HepG2 (cell line): Measurements from ENCODE around the gene RNU6-1. TPM values are rescaled to one million over a fixed set of nuclear protein-coding genes. Genes with fewer than 3 reads are reported as not detected.

ENCODE experiments used
- ATAC-seq: fragments of 200-7000 bp; cut with Tn5 transposase; 3 replicates; pipeline ENCODE4 v1.9.1; 2020; ENCODE audit warnings: mild to moderate bottlenecking, moderate library complexity
- BruUV-seq: library from RNA; stranded (reverse); fragments of 400-500 nt; replicated peaks from 2 replicates; lab custom pipeline; 2021; lab: Mats Ljungman, UMichigan
- CTCF ChIA-PET: fragments of 300-600 bp; formaldehyde crosslinking; extraction: SDS; loops from one replicate; lab custom pipeline; 2021; ENCODE audit warnings: low total read pairs, inconsistent platforms, low intra/inter-chr PET ratio; lab: Yijun Ruan, JAX
- POLR2A ChIA-PET: fragments of 350-600 bp; sonication (Branson Sonifier 250); formaldehyde crosslinking; loops from one replicate; lab custom pipeline; 2020; ENCODE audit warnings: antibody characterized with exemption, inconsistent platforms; lab: Yijun Ruan, JAX
- DNase-seq: peaks from one replicate; pipeline ENCODE4 v3.0.0-alpha.2; 2015; ENCODE audit warnings: low spot score
- FAIRE-seq: peaks from 3 replicates; lab custom pipeline; 2011; peaks lifted over from hg19 to GRCh38; lab: Jason Lieb, UNC
- H2AFZ ChIP-seq: one replicate; pipeline ENCODE4 v1.6.1; 2011; ENCODE audit warnings: low read length, inconsistent platforms
- H3K27ac ChIP-seq: fragments of 300-600 bp; 3 replicates; pipeline ENCODE4 v1.8.0; 2011; ENCODE audit warnings: mixed run types, mild to moderate bottlenecking, mixed read lengths, low read length, inconsistent platforms; ENCODE audit not compliant: insufficient read depth; ENCODE audit errors: extremely low read length
- H3K27me3 ChIP-seq, 2 experiments: fragments of 200-600 bp in 1 of 2; 2 replicates in 1 of 2; 3 replicates in 1 of 2; pipeline versions ENCODE4 v1.6.0 to v1.8.0; 2011; ENCODE audit warnings: low read length in 2 of 2, mild to moderate bottlenecking in 2 of 2, moderate library complexity in 2 of 2, inconsistent platforms in 1 of 2; ENCODE audit not compliant: insufficient read depth in 2 of 2, control insufficient read depth in 1 of 2
- H3K36me3 ChIP-seq, 2 experiments: fragments of 200-600 bp in 1 of 2; replicated peaks in 1 of 2; 2 replicates in 1 of 2; 3 replicates in 1 of 2; pipeline versions ENCODE4 v1.5.1 to v1.8.0; 2011; ENCODE audit warnings: low read length in 2 of 2, inconsistent platforms in 1 of 2; ENCODE audit not compliant: insufficient read depth in 2 of 2, control insufficient read depth in 1 of 2
- H3K4me1 ChIP-seq: 2 replicates; pipeline ENCODE4 v1.5.1; 2012; ENCODE audit warnings: low read length, inconsistent platforms; ENCODE audit not compliant: insufficient read depth
- H3K4me2 ChIP-seq: 2 replicates; pipeline ENCODE4 v1.6.0; 2011; ENCODE audit warnings: low read depth, low read length, inconsistent platforms
- H3K4me3 ChIP-seq, 3 experiments: fragments of 200-600 bp in 1 of 3; sonication (generic), shearing (Covaris generic) in 1 of 3; replicated peaks in 1 of 3; 2 replicates each; pipeline ENCODE4 v1.5.1; 2011 to 2016; ENCODE audit warnings: low read length in 3 of 3, inconsistent platforms in 2 of 3, low read depth in 2 of 3, mild to moderate bottlenecking in 2 of 3, control low read depth in 1 of 3, mixed read lengths in 1 of 3; ENCODE audit not compliant: insufficient read depth in 1 of 3
- H3K79me2 ChIP-seq: one replicate; pipeline ENCODE4 v1.6.1; 2011; ENCODE audit warnings: low read length, inconsistent platforms; ENCODE audit not compliant: insufficient read depth
- H3K9ac ChIP-seq: 2 replicates; pipeline ENCODE4 v1.6.0; 2011; ENCODE audit warnings: mild to moderate bottlenecking, low read depth, low read length, inconsistent platforms; ENCODE audit not compliant: insufficient read depth
- H3K9me3 ChIP-seq: 2 replicates; pipeline ENCODE4 v1.5.1; 2012; ENCODE audit warnings: mild to moderate bottlenecking, low read length
- H4K20me1 ChIP-seq: 2 replicates; pipeline ENCODE4 v1.6.0; 2011; ENCODE audit warnings: inconsistent platforms, mild to moderate bottlenecking, low read length, moderate library complexity; ENCODE audit not compliant: insufficient read depth
- BRD4 ChIP-seq: sonication (generic); formaldehyde crosslinking; IDR thresholded peaks from 2 replicates; pipeline ENCODE4 v1.4.0; 2020; ENCODE audit warnings: missing genetic modification reagents
- CEBPB ChIP-seq: IDR thresholded peaks from 2 replicates; pipeline ENCODE4 v1.6.1; 2011; ENCODE audit warnings: low read depth, low read length, improper control_type of control experiment, borderline replicate concordance
- KLF13 ChIP-seq: sonication (generic); formaldehyde crosslinking; IDR thresholded peaks from 2 replicates; pipeline ENCODE4 v1.4.0; 2020; ENCODE audit warnings: mild to moderate bottlenecking, missing genetic modification reagents
- MIER2 ChIP-seq: IDR thresholded peaks from 2 replicates; pipeline ENCODE4 v1.6.1; 2016; ENCODE audit warnings: missing biosample characterization, missing genetic modification reagents
- MYNN ChIP-seq: sonication (generic); formaldehyde crosslinking; IDR thresholded peaks from 2 replicates; pipeline ENCODE4 v1.4.0; 2020; ENCODE audit warnings: mild to moderate bottlenecking, low read depth, missing genetic modification reagents
- PATZ1 ChIP-seq: sonication (generic); formaldehyde crosslinking; IDR thresholded peaks from 2 replicates; pipeline ENCODE4 v1.4.0; 2020; ENCODE audit warnings: missing genetic modification reagents
- TARDBP ChIP-seq: sonication (generic); formaldehyde crosslinking; IDR thresholded peaks from 2 replicates; pipeline ENCODE4 v1.8.0; 2022; ENCODE audit warnings: mild to moderate bottlenecking, missing genetic modification reagents
- TFDP1 ChIP-seq: IDR thresholded peaks from 2 replicates; pipeline ENCODE4 v1.6.1; 2016; ENCODE audit warnings: missing compliant biosample characterization, missing genetic modification reagents, borderline replicate concordance
- ZFP90 ChIP-seq: sonication (generic); formaldehyde crosslinking; IDR thresholded peaks from 2 replicates; pipeline ENCODE4 v1.8.0; 2022; ENCODE audit warnings: missing genetic modification reagents, mild to moderate bottlenecking, inconsistent platforms, borderline replicate concordance
- ZNF337 ChIP-seq: sonication (generic); formaldehyde crosslinking; IDR thresholded peaks from 2 replicates; pipeline ENCODE4 v1.5.1; 2020; ENCODE audit warnings: missing genetic modification reagents, low read depth, mild to moderate bottlenecking, borderline replicate concordance
- ZNF468 ChIP-seq: sonication (generic); formaldehyde crosslinking; IDR thresholded peaks from 2 replicates; pipeline ENCODE4 v1.8.0; 2022; ENCODE audit warnings: mild to moderate bottlenecking, moderate library complexity, missing genetic modification reagents
- ZNF615 ChIP-seq: sonication (generic); formaldehyde crosslinking; IDR thresholded peaks from 2 replicates; pipeline ENCODE4 v1.5.0; 2020; ENCODE audit warnings: mild to moderate bottlenecking, missing genetic modification reagents, borderline replicate concordance
- ZNF616 ChIP-seq: sonication (generic); formaldehyde crosslinking; IDR thresholded peaks from 2 replicates; pipeline ENCODE4 v1.5.0; 2020; ENCODE audit warnings: low read depth, mild to moderate bottlenecking, missing genetic modification reagents
- ZNF619 ChIP-seq: sonication (generic); formaldehyde crosslinking; IDR thresholded peaks from 2 replicates; pipeline ENCODE4 v1.4.0; 2020; ENCODE audit warnings: mild to moderate bottlenecking, missing genetic modification reagents
- ZNF704 ChIP-seq: sonication (generic); formaldehyde crosslinking; IDR thresholded peaks from 2 replicates; pipeline ENCODE4 v1.8.1; 2023; ENCODE audit warnings: mild to moderate bottlenecking, inconsistent platforms, moderate library complexity, missing genetic modification reagents, borderline replicate concordance
- WGBS: methylation state at CpG from one replicate; pipeline ENCODE4 v1.1.6; 2017; ENCODE audit warnings: low lambda C conversion rate; 5-methylcytosine and 5-hydroxymethylcytosine counted together
- in situ Hi-C: cut with HindIII; loops from 2 replicates; pipeline ENCODE4 v1.10.0; 2017; ENCODE audit warnings: low pct_unique_long_range_greater_than_20kb; ENCODE audit not compliant: extremely low pct_ligation_motif_present
- intact Hi-C: fragments of 100-400 bp; cut with micrococcal nuclease; formaldehyde crosslinking; loops from one replicate; pipeline ENCODE4 v1.10.0; 2022; ENCODE audit not compliant: unreplicated experiment
- polyA plus RNA-seq, 8 experiments: library from polyadenylated mRNA; depleted of rRNA in 3 of 8; stranded (reverse) in 7 of 8; unstranded in 1 of 8; fragments of >200 nt; fragmentation: Illumina TruSeq in 4 of 8; extraction: Trizol in 4 of 8; gene quantifications; 2 replicates each; pipeline versions ENCODE4 v1.2.1 to v1.2.3, GENCODE V29; 2011 to 2016; ENCODE audit warnings: low read depth in 4 of 8, missing spikeins in 1 of 8, mixed read lengths in 1 of 8; ENCODE audit not compliant: insufficient read depth in 1 of 8
- total RNA-seq, 5 experiments: library from RNA; depleted of rRNA; stranded (reverse); fragments of >200 nt; fragmentation: Illumina TruSeq; extraction: Trizol; gene quantifications; 2 replicates each; pipeline ENCODE4 v1.2.3, GENCODE V29; 2016; ENCODE audit warnings: low read depth in 1 of 5

The RNU6-1 gene
- total and polyA plus RNA-seq, 2 of the 13 experiments (the other 11 are each of a cell fraction or from before 2014, with no cell fraction given), result under 0.01 TPM; not detected in 1

GRCh38 chr15:67813104-67813634 lies 26.7 kb downstream of the RNU6-1 start:
- Histone ChIP-seq H3K36me3 (no peaks in the 10 kb centered on the region), H3K27me3 (no peaks in the 10 kb centered on the region; a peak in 2 of 5 replicates), H4K20me1 (no peaks in the 10 kb centered on the region), H3K4me3 (no peak overlapping the region), H3K4me2 (no peak overlapping the region), H3K4me1 (0 out of 2 replicates have a peak, but pooled peaks cover 6% of the 10 kb centered on the region), H3K9ac (no peak overlapping the region), H2AFZ (no peak overlapping the region), H3K9me3 (no peaks in the 10 kb centered on the region), H3K27ac (no peak overlapping the region), H3K79me2 (no peaks in the 10 kb centered on the region)
- DNase-seq, result no peak
- WGBS, result 24% methylated on average over 3 of the region's 3 CpGs
- peak; percentile 24; the same call in 1 of the 3 replicates for ATAC-seq
- intact Hi-C loops (no loop called here), in situ Hi-C loops (no loop called here)
- ChIA-PET CTCF (no interaction called here), POLR2A (no interaction called here)
- no peak for TF ChIP-seq ZNF468 (CRISPR knock-in tag)
- TF ChIP-seq MIER2 (CRISPR knock-in tag), result no peak
- no peak for TF ChIP-seq MYNN (CRISPR knock-in tag)
- no peak for TF ChIP-seq CEBPB
- TF ChIP-seq BRD4 (CRISPR knock-in tag), result no peak
- TF ChIP-seq TFDP1 (CRISPR knock-in tag), result no peak
- no peak for TF ChIP-seq KLF13 (CRISPR knock-in tag)
- no peak for FAIRE-seq
- no TSS peak for BruUV-seq

GRCh38 chr15:67812241-67812644 lies 27.6 kb downstream of the RNU6-1 start:
- no peak overlapping the region for H3K9ac ChIP-seq
- H3K27me3 ChIP-seq, result no peaks in the 10 kb centered on the region; a peak in 1 of 5 replicates
- no peak for FAIRE-seq
- H3K4me1 ChIP-seq, result 0 out of 2 replicates have a peak, but pooled peaks cover 6% of the 10 kb centered on the region
- H3K36me3 ChIP-seq, result no peaks in the 10 kb centered on the region
- no peak for DNase-seq
- no peaks in the 10 kb centered on the region for H3K9me3 ChIP-seq
- no peak overlapping the region for H3K4me2 ChIP-seq
- no peaks in the 10 kb centered on the region for H3K79me2 ChIP-seq
- H4K20me1 ChIP-seq, result no peaks in the 10 kb centered on the region
- H3K27ac ChIP-seq, result no peak overlapping the region
- H2AFZ ChIP-seq, result no peak overlapping the region
- 49% methylated on average over 6 of the region's 11 CpGs for WGBS
- in situ Hi-C loops, result no loop called here
- ChIA-PET POLR2A (no interaction called here), CTCF (no interaction called here)
- H3K4me3 ChIP-seq, result no peak overlapping the region
- no TSS peak for BruUV-seq
- ATAC-seq, result no peak
- intact Hi-C loops, result no loop called here
- no peak for TF ChIP-seq TARDBP (CRISPR knock-in tag)
- no peak for TF ChIP-seq ZNF337 (CRISPR knock-in tag)
- TF ChIP-seq ZNF704 (CRISPR knock-in tag), result no peak
- TF ChIP-seq ZNF615 (CRISPR knock-in tag), result no peak
- TF ChIP-seq ZFP90, result no peak
- TF ChIP-seq ZNF619 (CRISPR knock-in tag), result no peak
- TF ChIP-seq ZNF616 (CRISPR knock-in tag), result no peak
- no peak for TF ChIP-seq PATZ1 (CRISPR knock-in tag)
